Vagina (tissue), 2 donors: ENCODE results near the gene MRPL39.

Source experiments
- POLR2A ChIP-seq, 2 donors: fragments of 450-650 bp; IDR thresholded peaks; one replicate each; pipeline ENCODE4 v1.6.1; 2017; ENCODE audit warnings: antibody characterized with exemption in 2 of 2, mild to moderate bottlenecking in 2 of 2, moderate library complexity in 2 of 2
- POLR2AphosphoS5 ChIP-seq, 2 donors: sonication (generic); formaldehyde crosslinking; IDR thresholded peaks; one replicate each; pipeline ENCODE4 v1.9.0; 2017; ENCODE audit warnings: antibody characterized with exemption in 2 of 2, mild to moderate bottlenecking in 2 of 2, low read depth in 1 of 2; ENCODE audit not compliant: insufficient read depth in 1 of 2
- TF ChIP-seq, protein P1 (sequence below), 3 experiments: fragments of 450-650 bp in 2 of 3; fragments of 200-600 bp in 1 of 3; sonication (generic) in 1 of 3; IDR thresholded peaks; one replicate each; pipeline ENCODE4 v1.5.1; 2017 to 2019; ENCODE audit warnings: antibody characterized with exemption in 3 of 3, mild to moderate bottlenecking in 2 of 3, moderate library complexity in 2 of 3

DNA sequence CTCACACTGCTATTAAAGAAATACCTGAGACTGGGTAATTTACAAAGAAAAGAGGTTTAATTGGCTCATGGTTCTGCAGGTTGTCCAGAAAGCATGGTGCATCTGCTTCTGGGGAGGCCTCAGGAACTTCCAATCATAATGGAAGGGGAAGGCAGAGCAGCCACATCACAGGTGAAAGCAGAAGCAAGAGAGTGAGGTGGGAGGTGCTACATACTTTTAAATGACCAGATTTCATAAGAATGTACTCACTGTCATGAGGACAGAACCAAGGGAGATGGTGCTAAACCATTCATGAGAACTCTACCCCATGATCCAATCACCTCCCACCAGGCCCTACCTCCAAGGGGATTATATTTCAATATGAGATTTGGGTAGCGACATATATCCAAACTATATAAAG is 55.7 kb downstream of the MRPL39 start:
- TF ChIP-seq, protein P1, sequence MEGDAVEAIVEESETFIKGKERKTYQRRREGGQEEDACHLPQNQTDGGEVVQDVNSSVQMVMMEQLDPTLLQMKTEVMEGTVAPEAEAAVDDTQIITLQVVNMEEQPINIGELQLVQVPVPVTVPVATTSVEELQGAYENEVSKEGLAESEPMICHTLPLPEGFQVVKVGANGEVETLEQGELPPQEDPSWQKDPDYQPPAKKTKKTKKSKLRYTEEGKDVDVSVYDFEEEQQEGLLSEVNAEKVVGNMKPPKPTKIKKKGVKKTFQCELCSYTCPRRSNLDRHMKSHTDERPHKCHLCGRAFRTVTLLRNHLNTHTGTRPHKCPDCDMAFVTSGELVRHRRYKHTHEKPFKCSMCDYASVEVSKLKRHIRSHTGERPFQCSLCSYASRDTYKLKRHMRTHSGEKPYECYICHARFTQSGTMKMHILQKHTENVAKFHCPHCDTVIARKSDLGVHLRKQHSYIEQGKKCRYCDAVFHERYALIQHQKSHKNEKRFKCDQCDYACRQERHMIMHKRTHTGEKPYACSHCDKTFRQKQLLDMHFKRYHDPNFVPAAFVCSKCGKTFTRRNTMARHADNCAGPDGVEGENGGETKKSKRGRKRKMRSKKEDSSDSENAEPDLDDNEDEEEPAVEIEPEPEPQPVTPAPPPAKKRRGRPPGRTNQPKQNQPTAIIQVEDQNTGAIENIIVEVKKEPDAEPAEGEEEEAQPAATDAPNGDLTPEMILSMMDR (IDR thresholded peaks at IDR 0.05) = no peak
- TF ChIP-seq POLR2A (IDR thresholded peaks at IDR 0.05) (no peak), POLR2AphosphoS5 (IDR thresholded peaks at IDR 0.05; ENCODE audit: insufficient read depth in 1 of 2, low read depth in 1 of 2) (no peak)
